ENCODE results near the gene RUNX2. TPM values are rescaled to one million over a fixed set of nuclear protein-coding genes. Genes with fewer than 3 reads are reported as not detected.

The RUNX2 gene
- total and polyA plus RNA-seq, 9 of the 15 experiments (the other 6 are each of a cell fraction or from before 2014, with no cell fraction given): 0.29 to 1.00 (median 0.43) TPM

- no peak for TF ChIP-seq MNT (conservative IDR thresholded peaks at IDR 0.05)
- TF ChIP-seq CEBPZ (IDR thresholded peaks at IDR 0.05; ENCODE audit: borderline replicate concordance, low read depth, low read length): no peak
- no peak for TF ChIP-seq SUPT5H (IDR thresholded peaks at IDR 0.05)
- TF ChIP-seq CTCF (IDR thresholded peaks at IDR 0.05 in 2 of 3, conservative IDR thresholded peaks at IDR 0.05 in 1 of 3; ENCODE audit: insufficient read depth in 2 of 3, low read depth in 1 of 3, low read length in 3 of 3): peak; percentile 25 to 46 (median 44); a peak in 4 of 6 replicates
- no peak for TF ChIP-seq HCFC1 (IDR thresholded peaks at IDR 0.05; ENCODE audit: low read depth, low read length)
- TF ChIP-seq LARP7 (IDR thresholded peaks at IDR 0.05): no peak
- no peak for TF ChIP-seq NCOA1 (IDR thresholded peaks at IDR 0.05; ENCODE audit: low read depth)
- TF ChIP-seq HMGN3 (IDR thresholded peaks at IDR 0.05; ENCODE audit: borderline replicate concordance, extremely low read depth, insufficient read length, low read depth, low read length): peak; percentile 81
- no peak for TF ChIP-seq POLR2H (tag; IDR thresholded peaks at IDR 0.05; ENCODE audit: low read depth)
- TF ChIP-seq ZFP36 (IDR thresholded peaks at IDR 0.05; ENCODE audit: low read depth, low read length, partially characterized antibody): no peak
- TF ChIP-seq ARID4B (CRISPR knock-in tag; IDR thresholded peaks at IDR 0.05): no peak
- 0 out of 2 replicates have a peak, but pooled peaks have one; percentile 65 for TF ChIP-seq ZBTB7A (IDR thresholded peaks at IDR 0.05; ENCODE audit: borderline replicate concordance, control insufficient read depth, low read depth, low read length)
- TF ChIP-seq CSDE1 (IDR thresholded peaks at IDR 0.05): no peak
- TF ChIP-seq ZFP1 (CRISPR knock-in tag; IDR thresholded peaks at IDR 0.05): no peak
- no peak for TF ChIP-seq PURB (CRISPR knock-in tag; IDR thresholded peaks at IDR 0.05; ENCODE audit: low read depth)
These were observed 93.8 kb downstream of the RUNX2 start (continued) for GRCh38 chr6:45421709-45422502.

Data from K562 (cell line).